ENCODE data around the gene C20orf202.

Gene C20orf202

DNA sequence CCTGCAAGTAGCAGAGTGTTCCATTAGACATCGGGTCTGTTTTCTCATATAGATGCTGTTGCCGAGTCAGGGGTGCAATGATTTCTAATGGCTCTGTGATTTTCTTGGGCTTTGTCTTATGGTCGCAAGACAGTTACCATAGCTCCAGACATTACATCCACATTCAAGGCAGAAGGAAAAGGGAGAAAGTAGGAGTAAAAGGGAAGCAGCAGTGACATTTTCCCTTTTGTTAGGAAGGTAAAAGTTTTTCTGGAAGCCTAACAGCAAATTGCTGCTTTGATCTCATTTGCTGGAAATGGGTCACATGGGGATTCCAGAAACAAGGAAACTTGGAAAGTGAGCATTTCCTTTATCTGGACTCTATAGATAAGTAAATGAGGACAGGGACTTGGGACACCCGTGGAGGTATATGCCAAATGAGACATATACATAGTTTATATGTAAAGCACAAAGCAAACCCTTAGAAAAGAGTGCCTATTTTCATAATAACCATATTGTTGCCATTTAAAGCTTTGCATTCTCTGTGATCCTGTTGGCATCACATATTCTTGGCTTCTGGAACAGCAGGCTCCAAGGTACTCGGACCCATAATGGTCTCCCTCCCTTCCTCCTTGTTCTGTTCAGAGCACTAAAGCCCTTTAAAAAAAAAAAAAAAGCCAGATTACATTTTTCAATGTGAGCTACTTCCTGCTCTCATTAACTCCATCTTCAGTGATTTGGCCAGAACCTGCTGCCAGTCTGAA is at the start of gene C20orf202:
TSS of gene C20orf202 (plus strand) at position 693 of the 743 bp plus-strand sequence. CDS start 132 bp downstream, outside the sequence.
- no peak for DNase-seq

DNA sequence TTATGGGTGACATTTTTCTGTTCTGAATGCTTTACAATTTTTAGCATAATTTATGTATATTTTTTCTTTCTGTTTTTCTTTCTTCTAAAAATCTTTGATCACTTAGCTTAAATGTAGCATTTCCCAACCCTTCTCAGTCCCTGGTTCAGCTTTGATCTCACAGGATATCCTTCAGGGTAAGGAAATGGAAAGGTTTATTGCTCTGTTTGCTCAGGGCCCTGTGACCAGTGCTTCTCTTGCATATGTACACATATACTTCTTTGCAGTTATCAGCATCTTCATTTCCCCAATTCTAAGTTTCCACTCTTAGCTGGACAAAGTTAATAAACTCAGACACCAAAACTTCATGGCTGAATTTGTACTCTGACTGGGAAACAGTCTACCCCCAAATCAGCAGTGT is 49.0 kb upstream of the C20orf202 start:
- no peak for DNase-seq

DNA sequence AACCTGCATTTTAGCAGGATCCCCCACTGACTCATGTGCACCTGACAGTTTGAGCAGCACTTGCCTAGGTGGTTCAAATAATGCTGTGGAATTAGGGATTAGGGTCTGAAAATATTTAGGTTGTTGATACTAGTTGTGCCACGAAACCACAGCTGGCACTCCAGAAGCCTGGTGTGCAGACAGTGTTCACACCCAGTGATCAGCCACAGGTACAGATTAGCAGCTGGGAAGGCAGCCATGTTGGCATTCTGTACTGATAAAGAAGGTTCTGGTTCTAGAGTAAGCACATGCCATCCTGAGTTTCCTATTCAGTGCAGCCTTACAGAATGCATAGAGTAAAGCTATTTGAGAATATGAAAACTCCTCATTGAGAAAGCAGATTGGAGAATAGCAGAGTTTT is 48.6 kb upstream of the C20orf202 start:
- DNase-seq, result no peak

DNA sequence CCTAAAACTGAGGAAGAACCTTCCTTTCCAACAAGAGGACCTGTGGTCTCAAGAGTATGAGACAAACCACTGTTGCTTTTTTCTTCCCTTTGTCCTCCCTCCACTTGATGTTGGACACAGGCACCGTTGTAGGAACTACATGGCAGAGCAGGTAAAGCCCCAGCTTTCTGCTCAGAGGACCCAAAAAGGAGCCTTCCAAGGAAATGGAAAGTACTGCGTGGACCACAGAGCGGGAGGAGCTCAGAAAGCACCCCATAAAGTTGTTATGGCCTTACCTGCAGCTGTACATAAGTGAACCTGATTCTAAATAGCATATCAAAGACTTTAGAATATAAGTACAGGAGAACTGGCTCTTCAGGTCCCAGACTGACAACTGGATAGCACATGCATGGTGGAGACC is 47.9 kb upstream of the C20orf202 start:
- no peak for DNase-seq

DNA sequence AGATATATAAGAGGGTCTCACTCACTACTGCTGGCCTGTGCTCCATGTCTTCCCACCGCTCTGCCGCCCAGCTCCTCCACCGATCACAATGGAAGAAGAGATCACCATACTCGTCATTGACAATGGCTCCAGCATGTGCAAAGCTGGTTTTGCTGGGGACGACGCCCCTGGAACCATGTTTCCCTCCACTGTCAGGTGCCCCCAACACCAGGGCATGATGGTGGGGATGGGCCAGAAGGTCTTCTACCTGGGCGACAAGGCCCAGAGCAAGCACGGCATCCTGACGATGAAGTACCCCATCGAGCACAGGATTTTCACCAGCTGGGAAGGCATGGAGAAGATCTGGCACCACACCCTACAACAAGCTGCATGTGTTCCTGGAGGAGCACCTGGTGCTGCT is 42.8 kb upstream of the C20orf202 start:
- DNase-seq, result no peak

DNA sequence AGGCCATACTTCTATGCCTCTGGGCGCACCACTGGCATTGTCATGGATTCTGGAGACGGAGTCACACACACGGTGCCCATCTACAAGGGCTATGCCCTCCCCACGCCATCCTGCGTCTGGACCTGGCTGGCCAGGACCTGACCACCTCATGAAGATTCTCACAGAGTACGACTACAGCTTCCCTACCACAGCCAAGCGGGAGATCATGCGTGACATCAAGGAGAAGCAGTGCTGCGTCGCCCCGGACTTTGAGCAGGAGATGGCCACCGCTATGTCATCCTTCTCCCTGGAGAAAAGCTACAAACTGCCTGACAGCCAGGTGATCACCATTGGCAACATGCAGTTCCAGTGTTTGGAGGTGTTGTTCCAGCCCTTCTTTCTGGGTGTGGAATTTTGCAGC is 42.3 kb upstream of the C20orf202 start:
- DNase-seq, result no peak

DNA sequence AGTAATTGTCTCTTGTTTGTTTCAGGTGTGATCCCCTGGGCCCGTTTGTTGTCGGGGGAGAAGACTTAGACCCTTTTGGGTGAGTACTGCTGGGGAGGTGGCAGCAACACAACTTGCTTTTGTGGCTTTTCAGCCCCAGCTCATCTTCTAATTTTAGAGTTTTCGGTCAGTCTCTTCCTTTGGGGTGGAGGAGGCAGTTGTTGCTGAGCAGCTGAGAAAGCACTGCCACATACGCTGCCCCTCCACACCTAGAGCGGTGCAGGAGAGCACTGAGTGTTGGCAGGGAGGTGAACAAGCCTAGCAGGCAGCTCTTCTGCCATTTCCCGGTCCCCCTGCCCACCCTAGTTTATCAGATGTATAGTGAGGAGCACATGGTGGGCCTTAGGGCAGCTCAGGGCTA is 40.1 kb upstream of the C20orf202 start:
- DNase-seq, result no peak

DNA sequence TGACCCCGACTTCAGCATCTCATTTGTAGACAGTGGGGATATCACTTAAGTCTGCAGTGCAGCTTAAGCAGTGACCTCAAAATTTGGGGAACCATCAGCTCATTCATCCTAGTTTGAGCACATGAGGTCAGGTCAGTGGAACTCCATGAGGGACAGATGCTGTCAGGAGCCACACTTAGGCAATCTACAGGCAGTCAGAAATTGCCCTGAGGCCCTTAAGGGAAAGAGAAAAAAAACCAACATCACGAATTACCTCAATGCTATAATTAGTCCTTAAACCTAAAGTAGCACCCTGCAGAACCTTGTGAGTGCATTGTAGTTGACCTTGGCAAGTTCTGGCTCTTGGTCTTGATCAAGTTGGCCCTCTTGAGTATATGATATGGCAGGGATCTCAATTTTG is 39.6 kb upstream of the C20orf202 start:
- DNase-seq, result no peak

DNA sequence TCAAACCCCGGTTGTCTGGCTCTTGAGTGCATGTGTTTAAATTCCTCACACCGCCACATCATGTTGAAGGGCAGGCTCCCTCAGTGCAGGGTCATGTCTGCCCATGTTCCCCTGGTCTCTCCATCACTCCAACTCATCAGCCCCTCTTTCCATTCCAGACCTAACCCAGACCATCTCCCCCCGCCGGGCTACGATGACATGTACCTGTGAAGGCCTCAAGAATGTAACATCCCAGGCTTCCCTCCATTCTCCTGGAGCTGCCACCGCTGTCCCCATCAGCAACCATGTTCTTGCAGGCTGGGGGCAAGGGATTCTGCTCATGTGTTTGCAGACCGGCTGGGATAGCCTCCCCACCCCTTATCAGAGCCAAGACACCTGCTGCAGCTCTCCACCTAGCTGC is 38.4 kb upstream of the C20orf202 start:
- no peak for DNase-seq

DNA sequence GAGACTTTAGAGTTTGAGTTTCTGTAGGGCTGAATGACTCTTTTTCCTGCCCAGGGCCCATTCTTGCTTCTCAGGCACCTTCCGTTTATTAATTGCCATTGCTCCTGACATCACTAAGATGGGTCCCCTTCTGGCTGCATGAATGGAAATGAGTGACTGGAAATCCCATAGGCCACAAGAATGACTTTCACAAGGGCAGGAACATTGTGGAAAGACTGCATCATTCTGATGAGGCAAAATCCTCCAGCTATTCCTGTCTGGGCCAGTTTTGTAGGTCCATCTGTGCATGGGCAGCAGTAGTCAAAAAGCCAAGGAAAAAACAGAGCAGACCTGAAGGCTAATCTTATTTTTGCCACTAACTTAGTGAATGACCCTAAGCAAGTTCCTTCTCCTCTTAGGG is 37.7 kb upstream of the C20orf202 start:
- no peak for DNase-seq

DNA sequence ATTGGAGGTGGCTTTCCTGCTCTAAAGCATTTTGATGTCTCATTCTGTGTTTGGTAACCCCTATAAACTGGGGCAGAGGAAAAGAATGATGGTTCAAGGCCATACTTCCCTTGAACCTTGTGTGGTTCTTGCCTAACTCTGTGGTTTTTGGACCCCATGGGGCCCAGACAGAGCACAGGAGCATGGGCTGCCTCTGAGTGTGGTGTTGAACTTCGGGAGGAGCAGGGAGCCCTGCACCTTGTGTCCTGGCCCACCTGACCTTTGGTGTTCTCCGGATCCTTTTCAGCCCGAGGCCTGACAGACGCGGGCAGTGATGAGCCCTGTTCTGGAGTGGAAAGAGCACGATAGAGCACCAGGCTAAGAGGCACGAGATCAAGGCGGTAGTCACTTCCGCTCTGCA is 37.3 kb upstream of the C20orf202 start:
- no peak for DNase-seq

DNA sequence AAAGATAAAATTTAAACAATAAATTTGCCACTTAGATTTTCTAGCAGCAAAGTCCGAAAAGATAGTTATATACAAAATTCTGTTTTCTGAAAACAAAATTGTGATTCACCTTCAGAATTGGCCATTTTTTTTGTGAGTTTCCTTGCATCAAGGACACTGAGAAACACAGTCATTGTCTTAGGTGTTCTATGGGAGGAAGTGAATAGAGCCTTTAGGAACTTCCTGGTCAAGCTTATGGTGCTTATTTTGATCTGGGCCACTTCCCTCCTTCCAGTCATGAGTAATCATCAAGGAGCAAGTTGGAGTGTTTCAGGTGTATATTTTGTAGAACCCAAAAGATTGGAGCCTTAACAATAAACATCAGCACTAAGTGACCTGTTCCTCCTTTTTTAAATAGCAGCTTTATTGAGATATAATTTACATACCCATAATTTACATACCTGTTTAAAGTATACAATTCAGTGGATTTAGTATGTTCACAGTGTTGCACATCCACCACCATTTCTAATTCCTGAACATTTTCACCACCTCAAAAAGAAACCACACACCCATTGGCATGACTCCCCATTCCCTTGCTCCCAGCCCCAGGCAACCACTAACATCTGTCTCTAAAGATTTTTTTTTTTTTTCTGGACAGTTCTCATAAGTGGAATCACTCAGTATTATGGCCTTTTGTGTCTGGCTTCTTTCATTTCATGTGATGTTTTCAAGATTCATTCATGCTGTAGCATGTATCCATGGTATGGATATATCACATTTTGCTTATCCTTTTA is 36.1 kb upstream of the C20orf202 start:
- DNase-seq, result no peak

DNA sequence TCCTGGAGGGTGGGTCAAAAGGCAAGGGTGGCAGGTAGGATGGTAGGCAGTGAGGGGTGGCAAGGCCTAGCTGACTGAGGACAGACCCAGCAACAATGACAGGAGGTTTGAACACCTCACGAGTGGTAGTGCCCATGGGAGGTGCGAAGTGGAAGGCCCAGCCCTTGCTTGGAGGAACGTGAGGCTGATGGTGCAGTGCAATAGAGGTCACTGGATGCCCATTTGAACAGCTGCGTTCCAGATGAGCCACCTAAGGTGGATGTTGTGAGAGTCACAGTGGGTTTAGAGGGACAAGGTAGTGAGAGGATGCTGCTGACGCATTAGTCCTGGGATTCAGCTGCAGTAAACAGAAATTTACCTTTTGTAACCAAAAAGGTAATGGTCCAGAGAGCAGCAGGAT is 34.0 kb upstream of the C20orf202 start:
- DNase-seq, result no peak

DNA sequence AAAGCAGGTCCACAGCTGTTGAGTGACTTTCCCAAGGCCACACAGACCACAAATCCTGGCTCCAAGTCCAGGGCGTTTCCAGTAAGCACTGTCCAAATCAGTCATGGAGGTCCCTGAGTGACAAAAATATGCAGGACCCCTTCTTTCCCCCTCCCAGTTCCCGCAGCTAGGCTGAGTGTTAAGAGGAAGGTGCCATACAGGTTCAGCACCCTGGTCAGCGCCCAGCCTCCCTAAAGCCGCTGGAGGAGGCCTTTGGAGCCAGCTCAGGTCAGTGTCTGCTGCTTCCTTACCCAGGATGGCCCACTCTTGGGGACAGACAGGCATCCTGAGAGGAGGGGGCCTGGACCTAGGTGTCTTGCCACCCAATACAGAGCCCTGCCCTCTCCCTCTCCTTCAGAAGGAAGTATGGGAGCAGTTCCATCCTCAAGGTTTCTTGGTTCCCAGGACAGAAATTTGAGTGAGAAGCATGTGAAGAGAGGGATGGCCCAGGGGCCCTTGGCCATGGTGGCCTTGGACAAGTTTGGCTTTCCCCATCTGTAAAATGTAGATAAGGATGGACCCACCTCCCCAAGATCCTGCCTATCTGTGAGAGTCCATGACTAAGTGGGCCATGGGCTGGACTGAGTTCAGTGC is 31.7 kb upstream of the C20orf202 start:
- no peak for DNase-seq

DNA sequence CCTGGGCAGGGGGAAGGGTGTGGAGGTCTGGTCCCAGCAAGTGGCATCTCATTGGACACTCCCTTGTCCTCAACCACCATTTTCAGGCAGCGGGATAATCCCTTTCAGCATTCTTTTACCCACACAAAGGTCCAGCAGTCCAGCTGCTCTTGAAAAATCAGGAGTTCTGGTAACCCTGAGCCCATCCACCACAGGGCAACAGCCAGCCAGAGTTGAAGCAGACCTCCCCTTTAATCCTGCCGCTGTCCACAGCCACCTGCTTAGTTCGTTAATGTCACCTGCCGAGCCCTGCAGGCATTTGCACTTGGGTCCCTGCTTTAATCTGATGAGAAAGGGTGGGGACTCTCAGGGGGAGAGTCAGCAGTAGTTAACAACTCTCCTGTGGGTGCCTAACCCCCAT is 29.6 kb upstream of the C20orf202 start:
- no peak for DNase-seq

DNA sequence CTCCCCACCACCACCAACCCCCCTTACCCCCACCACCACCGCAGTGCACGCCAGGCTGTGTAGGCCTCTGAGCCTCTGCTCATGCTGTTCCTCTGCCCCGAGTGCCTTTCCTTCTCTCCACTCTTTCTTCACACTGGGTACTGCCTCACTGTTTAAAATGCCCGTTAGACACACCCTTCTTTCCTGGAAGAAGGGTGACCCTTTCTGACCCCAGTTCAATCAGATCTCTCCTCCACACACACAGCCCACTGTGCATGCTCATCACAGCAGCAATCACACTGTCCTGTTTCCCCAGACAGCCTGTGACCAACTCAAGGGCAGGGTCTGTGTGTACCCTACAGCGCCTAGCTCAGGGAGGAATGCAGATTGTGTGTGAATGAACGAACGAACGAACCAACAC is 28.5 kb upstream of the C20orf202 start:
- DNase-seq, result no peak

DNA sequence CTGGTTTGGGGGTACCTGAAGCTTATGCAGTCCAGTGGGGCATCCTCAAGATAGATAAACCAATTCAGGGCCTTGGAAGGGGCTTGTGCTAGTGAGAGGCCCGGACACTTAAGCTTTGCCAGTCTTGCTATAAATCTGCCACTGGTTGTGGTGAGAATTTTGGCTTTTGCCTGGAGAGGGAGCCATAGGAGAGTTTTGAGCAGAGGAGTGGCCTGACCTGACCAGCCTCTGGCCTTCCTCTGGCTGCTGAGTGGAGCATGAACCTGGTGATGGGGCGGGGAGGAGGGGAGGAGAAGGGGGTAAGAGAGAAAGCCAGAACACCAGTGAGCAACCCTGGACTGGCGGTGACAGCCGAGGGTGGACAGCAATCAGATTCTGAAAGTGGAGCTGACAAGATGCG is 25.6 kb upstream of the C20orf202 start:
- no peak for DNase-seq

DNA sequence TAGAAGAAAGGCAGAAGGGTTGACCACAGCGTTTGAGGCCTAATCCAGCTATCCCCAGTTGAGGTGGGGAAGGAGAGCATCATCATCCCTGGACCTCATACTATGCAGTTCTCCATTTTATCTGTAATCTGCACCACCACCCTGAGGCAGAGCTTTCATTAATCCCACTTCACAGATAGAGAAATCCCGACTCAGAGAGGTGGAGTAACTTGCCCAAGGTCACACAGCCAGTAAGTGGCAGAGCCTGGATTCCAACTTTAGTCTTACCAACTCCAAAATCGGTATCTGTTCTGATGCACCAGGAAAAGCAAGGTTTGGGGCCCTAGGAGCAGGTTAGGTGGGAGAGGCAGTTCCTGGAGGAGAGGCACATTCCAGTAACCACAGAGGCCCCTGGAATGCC is 25.2 kb upstream of the C20orf202 start:
- no peak for DNase-seq

DNA sequence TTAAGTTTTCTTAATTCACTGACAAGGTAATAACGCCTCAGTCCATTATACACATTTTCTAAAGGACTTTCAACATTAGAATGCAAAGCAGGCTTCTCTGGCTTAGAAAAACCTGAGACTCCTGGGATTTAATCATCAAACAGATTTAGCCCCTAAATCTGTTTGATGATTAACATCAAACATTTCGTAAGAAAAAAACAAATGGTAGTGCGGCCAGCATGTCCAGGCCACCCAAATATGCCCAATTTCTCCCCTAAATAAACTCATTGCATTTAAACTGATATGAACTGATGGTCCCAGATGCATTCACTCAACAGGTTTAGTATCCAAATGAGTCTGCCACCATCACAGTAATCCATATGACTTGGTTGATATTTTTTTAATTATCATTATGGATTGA is 24.6 kb upstream of the C20orf202 start:
- no peak for DNase-seq

DNA sequence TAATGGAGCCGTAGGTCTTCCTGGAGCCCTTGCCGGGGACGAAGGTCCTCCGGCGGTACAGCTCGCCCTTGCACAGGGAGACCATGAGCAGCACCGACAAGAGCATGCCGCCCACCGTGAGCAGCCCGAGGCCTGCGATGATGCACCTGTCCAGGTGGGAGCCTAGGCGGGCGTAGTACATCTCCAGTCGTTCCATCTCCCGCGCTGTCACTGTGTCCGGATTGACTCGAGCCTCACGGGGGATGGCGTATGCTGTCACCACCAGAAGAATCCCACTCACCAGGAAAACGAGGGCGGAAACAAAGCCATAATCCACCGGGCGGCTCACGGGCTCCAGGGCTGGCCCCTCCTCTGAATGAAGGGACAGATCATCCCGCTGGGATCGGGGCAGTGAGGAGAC is 22.3 kb upstream of the C20orf202 start:
- DNase-seq, result no peak

DNA sequence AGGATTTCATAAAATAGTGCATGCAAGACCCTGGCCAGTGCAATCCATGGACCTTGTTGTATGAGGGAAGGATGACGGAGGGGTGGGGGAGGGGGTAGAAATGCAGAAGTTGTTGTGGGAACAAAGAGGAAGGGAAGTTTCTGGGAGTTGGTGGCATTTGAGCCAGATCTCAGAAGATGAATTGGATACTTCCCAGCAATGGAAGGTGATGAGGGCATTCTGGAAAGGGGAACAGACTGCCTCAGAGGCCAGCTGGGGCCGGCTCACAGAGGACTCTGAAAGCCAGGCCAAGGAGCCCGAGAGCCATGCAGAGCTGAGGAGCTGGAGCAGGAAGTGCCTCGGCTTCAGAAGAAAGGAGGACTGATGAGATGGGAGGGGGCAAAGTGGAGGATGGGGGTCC is 21.1 kb upstream of the C20orf202 start:
- DNase-seq, result no peak

DNA sequence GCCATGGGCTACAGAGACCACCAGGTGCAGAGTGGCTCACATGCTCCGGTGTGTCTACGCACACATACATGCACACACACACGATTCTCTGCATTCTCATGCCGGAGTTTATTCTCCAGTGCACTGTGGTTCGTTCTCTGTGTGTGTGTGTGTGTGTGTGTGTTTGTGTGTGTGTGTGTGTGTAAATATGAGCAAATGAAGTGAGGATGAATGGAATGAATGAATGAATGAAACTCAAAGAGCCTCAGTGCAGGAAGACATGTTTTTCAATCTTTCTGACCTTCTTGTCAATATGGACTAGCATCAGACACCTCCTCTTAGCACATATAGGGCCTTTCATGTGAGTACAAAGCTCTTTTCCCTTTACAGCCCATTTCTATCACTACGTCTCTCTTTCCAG is 20.1 kb upstream of the C20orf202 start:
- DNase-seq, result no peak

DNA sequence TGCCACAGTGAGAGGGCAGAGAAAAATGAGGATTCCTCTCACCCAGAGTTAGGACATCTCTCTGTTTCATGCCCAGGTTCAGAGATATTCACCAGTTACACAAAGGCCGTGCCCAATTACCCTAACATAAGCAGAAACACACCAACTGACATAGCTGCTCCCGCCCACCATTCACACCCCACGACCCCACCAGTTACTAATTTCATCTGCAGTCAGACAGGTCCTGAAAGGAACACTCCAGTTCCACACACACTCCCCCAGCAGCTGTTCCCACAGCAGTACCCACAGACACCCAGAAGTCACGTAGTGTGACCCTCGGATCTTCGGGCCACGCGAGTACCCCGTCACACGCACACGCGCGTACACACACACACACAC is 19.0 kb upstream of the C20orf202 start:
- no peak for DNase-seq

DNA sequence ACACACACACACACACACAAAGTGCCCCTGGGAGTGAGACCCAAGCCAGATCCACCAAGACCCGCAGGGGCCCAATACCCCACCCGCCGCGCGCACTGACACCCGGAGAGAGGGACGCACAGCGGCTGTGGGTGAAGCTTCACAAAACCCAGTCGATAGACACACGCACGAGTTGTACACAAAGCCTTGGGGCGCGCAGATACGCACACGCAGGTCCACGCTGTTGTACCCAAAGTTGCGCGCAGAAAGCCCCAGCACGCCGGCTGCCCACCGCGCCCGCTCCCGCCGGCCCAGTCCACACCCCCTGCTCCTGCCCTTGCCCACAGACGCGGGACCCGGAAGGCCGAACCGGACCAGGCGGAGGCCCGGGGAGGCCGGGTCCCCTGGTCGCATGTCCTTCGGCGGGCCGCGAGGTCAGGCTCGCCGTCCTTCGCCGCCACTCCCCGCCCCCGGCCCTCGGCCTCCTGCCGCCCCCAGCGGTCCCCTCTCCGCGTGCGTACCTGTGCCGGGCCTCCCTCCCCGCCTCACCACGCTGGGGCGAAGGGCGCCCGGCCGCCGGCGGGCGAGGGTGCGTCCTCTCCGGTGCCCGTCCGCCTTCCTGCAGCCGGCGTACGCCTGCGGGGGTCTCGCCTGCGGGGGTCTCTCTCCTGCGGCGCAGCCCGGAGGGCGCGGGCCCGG is 18.5 kb upstream of the C20orf202 start, which contains the start of gene TMEM74B:
TSS of gene TMEM74B (minus strand) at position 344 of the 678 bp plus-strand sequence. CDS start 1,180 bp downstream, outside the sequence.
- DNase-seq, result no peak

Data from activated CD4-positive, alpha-beta T cell treated with anti-CD3 and anti-CD28 coated beads, Interleukin-2, amount 50 U/mL, for 16 hours (primary cell).